T-helper 9 cell (primary cell): ENCODE data around the gene TTYH2.
"Not testable (repeated sequence)": the region's sequence is repeated elsewhere in the genome, so short reads cannot be mapped to it uniquely, and the experiment has no call there.

ENCODE experiments used
- DNase-seq: peaks from one replicate; pipeline ENCODE4 v3.0.0-alpha.2; 2020
- total RNA-seq, 2 donors: gene quantifications; one replicate each; lab custom pipeline; 2026; lab: John Stamatoyannopoulos, UW

TTYH2 gene, protein sequence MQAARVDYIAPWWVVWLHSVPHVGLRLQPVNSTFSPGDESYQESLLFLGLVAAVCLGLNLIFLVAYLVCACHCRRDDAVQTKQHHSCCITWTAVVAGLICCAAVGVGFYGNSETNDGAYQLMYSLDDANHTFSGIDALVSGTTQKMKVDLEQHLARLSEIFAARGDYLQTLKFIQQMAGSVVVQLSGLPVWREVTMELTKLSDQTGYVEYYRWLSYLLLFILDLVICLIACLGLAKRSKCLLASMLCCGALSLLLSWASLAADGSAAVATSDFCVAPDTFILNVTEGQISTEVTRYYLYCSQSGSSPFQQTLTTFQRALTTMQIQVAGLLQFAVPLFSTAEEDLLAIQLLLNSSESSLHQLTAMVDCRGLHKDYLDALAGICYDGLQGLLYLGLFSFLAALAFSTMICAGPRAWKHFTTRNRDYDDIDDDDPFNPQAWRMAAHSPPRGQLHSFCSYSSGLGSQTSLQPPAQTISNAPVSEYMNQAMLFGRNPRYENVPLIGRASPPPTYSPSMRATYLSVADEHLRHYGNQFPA
- 19.3 to 24.6 reads per million in 2 donors for total RNA-seq

DNA sequence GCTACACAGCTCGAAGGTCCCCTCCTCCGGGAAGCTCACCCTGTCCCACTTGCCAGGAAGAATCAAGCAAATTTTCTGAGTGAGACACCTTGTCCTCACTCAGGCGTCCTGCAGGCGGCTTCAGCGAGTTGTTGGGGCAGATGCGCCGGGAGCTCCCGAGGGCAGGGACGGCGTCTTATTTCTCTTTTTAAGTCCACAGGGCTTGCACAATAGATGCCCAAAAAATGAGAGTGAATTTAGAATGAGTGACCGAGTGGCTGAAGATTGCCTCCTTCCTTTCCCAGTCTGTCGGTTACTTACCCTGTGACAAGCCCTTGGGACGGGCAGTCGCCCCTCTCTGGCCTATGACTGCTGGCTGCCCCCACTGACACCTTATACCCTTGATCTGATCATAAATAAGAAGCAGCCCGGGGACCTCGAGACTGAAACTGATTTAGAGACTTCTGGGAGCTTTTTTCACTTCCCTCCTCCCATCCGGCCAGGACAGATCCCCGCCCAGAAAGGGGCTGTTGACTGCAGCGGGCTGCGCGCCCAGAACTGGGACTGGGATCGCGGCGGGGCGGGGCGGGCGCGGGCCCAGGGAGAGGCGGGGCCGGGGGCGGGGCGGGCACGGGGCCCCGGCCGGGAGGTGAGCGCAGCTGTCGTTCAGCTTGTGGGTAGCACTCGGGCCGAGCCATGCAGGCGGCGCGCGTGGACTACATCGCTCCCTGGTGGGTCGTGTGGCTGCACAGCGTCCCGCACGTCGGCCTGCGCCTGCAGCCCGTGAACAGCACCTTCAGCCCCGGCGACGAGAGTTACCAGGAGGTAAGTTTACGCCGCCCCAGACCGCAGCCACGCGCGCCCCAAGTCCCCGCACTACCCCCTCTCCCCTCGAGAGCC lies at the start of gene TTYH2:
Gene TTYH2 (plus strand): TSS at position 659 of the 879 bp plus-strand sequence. CDS start 17 bp downstream, at position 676.
- peak; percentile 72 for DNase-seq

DNA sequence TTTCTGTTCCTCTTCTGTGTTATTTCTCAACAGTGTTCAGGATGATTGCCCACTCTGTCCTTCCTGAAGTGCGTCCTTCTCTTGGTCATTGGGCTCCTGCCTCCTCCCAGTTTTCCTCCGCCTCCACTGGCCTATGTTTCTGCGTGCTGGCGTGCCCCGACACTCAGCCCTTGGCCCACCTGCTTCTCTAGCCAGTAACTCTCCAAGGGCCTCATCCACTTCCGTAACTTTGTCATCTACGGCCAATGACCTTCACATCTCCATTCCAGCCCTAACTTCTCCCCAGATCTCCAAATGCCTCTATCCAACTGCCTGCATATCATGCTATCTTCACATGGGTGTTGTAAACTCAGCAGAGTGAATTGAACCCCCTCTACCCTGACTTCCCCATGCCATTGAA lies 49.5 kb upstream of the TTYH2 start:
- no peak for DNase-seq

DNA sequence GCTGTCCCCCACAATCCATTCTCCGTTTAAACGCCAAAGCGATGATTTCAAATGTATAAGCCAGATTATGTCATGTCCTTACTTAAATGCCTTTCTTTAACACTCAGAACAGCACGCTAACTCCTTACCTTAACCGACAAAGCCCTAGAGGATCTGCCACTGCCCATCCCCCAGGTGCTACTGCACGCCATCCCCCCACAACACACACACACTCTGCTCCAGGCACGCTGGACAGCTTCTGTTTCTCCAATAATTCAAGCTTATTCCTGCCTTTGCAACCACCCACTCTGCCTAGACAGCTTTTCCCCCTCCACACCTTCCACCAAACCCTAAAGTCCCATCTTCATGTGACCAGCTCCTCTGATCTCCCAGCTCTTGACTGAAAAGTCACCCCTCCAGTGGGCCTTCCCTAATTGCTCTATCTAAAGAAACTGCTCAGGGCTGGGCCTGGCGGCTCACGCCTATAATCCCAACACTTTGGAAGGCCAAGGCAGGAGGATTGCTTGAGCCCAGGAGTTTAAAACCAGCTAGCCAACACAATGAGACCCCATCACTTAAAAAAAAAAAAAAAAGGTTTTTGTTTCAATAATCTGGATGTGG lies 48.8 kb upstream of the TTYH2 start:
- DNase-seq, result no peak

DNA sequence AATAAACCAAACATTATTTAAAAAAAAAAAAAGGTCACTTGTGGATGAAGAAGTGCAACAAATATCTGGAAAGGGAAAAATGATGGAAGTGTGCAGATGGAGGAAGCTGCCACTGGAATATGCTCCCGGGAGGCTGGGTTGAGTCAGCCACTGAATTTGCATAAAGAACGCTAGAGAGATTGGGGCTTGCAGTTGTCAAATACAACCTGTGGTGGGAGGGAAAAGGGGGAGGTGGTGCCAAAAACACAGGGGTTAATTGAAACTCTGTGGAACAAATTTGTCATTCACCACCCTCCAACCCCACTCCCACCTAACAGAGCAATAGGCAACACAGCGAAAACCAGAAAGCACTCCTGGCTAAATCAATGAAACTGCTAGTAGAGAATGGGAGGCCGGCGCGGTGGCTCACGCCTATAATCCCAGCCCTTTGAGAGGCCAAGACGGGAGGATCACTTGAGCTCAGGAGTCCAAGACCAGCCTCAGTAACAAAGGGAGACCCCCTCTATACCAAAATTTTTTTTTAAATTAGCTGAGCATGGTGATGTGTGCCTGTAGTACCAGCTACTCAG lies 47.5 kb upstream of the TTYH2 start:
- DNase-seq, result no peak

DNA sequence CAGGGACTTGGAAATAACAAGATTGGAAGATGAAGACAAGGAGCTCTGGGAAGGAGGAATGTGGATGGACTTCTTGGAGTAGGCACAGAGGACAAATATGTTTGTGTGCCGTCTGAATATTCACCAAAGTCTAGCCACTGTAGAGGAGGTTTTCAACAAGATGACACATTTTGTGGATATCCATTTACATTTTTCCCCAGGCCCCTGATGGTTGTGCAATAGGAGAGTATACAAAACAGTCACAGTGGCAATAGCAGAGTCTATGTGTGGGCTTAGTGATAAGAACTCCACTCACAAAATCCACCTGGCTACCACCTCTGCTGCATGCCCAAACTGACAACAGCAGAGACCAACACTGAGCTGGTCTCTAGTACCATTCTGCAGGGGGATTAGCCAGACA lies 42.4 kb upstream of the TTYH2 start:
- DNase-seq, result no peak

DNA sequence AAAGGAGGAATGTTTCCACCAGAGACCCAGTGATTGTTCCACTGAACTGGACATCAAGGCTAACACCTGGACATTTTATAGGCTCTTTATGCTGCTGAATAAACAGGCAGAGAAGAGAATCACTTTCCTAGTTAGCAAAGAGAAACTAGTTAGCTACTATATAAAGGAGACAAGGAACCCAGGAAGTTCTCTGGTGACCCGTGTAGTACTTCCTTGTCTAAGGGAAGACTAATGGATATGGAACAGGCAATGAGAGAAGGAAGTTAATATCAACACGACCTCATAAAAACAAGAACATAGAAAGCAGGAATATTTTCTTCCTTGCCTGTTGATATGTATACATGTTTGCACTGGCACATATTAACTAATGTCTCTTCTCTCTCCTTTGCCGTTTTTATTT lies 40.7 kb upstream of the TTYH2 start:
- DNase-seq, result no peak

DNA sequence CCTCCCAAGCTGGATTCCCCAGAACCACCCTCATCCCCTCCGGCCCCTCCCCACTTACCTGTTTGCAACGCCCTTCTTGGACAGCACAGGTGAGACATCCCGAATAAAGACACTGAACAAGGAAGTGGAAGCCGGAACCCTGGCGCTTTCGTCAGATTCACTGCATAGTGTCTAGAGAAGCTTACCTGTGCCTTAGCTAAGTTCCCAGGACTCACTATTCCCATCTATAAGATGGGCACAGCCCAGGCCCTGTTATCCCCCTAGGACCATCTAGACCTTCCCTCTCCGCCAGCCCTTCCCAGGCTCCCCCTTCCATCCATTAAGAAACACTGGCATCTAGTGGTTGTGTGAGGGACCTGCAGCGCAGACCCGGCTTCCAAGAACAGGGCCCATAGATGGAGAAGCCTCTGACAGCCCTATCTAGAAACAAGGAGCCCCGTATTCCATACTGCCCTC lies 36.8 kb upstream of the TTYH2 start:
- DNase-seq, result no peak

DNA sequence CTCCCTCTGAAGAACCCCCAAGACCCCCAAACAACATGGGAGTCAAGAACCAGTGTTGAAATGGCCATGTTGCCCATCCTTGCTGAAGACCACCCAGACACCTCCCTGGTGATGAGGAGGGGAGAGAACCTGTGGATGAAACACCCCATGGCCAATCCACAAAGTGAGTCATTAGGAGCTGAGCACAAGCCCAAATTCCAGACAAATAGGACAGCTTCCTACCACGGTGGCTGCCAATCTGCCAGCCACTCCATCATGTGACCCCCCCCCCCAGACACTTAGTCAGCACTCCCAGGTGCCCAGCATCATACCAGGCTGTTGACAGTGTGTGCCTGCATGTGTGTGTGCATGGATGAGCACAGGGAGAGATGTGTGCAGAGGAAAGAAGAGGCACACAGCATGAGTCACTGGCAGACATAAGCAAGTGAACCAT lies 36.3 kb upstream of the TTYH2 start:
- no peak for DNase-seq

DNA sequence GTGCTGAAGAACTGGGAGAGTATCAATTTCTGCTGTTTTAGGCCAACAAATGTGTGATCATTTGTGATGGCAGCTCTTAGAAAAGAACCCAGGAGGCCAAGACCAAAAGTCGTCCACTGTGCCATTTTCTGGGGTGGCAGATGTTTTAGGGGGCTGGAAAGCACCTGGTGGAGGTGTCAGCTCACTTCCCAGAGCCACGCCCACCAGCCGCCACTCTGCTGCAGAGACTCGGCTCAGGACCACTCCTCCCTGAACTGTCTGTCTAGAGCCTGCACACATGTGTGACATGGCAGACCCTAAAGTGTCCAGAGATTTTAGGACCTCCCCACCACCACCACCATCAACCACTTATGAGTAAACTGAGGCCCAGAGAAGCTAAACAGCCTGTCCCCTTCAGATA lies 33.8 kb upstream of the TTYH2 start:
- DNase-seq, result no peak

DNA sequence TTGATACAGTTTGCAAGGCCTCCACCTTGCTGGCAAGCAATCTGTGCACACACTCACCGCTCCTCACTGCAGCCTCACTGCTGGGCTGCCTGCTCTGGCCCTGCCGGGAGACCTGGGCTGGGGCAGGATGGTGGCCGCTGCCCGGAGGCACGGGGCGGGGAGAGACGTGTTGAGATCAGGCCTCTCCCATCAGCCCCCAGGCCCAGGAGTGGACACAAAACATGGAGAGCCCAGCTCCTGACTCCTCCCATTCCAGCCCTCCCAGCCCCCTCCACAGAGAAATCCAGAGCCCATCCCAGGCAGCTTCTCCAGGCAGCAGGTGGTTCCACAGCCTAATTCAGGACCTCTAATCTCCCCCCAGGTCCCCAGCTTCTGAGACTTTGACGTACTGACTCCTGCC lies 33.0 kb upstream of the TTYH2 start:
- no peak for DNase-seq

DNA sequence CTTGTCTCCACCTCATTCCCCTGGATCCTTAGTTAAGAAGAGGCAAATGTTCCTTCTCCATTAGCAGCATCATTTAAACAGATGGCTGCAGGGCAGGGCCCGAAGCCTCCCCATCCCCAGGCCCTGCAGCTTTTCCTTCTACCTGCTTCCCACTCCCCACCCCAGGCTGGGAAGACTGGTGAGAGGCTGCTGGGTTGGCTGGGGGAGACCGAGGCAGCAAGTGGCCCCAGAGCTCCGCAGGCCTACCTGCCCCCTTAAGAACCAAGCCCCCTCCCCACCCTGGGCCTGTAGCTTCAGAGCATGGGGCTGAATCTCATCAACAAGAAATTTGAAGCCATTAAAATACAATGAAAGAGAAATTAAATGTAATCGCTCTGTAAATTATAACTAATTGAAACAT lies 32.0 kb upstream of the TTYH2 start:
- no peak for DNase-seq

DNA sequence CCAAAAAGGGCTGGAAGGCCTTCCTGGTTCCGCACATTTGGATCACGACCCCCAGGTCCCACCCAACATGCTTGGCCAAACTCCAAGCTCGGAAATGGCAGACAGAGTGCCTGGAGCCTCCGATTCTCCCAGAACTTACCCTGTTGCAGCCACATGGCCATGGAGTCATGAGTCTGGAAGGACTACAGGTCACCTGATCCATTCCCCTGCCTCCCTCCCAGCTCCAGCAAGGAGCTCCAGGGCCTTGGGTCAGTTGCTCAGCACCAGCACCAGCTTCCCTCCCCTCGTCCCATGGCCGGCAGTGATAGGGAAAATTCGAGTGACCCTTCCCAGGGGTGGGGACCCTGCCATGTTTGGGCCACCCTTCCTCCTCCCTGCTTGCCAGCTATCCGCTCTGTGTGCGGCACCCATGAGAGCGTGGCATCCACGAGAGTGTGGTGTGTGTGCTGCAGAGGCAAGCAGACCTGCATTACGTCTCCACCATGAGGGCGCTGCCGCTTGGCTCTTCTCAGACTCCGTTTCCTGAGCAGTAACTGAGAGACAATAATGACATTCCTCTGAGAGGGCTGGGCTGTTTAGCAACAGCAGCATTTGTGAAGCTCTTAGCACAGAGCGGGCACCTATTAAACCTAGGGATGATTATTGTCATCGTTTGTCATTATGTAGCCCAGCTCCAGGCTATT lies 31.2 kb upstream of the TTYH2 start:
- DNase-seq, result no peak

DNA sequence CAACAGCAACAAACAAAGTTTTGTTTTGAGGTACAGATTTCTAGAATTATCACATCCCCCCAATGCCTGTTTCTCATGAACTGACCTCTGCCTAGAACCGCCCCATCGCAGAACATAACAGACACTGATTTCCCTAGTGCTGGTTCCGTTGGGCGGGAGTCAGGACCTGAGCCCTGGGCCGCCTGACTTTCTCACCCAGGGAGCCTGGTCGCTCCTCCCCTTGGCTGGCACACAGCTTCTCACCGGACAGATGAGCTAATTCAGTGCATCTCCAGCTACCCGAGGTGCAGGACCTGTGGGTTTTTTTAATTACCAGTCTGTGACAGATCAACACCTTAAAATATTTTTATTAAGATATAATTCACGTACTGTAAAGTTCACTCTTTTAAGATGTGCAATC lies 30.0 kb upstream of the TTYH2 start:
- DNase-seq, result no peak

DNA sequence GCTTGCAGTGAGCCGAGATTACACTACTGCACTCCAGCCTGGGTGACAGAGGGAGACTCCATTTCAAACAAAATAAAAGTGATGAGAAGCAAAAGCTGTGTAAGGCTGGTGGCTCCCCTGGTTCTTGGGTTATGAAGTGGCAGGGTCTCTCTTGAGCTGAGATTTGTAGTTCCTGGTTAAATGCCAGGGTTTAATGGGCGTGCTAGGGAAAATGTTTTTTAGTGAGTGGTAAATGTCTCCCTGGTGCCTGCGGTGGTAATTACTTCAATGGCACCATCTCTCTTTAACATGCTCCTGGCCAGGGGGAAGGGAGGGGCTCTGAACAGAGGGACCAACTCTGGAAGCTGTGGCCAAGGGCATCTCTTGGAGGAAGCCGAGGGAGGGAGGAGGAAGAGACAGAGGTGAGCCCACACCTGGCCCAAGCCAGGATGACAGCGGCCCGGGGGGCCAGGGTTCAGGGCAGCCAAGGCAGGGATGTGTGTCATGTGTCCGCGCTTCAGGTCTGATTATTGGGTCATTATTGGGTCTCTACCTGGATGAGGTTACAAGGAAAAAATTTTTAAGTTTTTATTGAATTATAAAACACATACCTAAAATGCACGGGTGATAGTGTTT lies 27.7 kb upstream of the TTYH2 start:
- no peak for DNase-seq

DNA sequence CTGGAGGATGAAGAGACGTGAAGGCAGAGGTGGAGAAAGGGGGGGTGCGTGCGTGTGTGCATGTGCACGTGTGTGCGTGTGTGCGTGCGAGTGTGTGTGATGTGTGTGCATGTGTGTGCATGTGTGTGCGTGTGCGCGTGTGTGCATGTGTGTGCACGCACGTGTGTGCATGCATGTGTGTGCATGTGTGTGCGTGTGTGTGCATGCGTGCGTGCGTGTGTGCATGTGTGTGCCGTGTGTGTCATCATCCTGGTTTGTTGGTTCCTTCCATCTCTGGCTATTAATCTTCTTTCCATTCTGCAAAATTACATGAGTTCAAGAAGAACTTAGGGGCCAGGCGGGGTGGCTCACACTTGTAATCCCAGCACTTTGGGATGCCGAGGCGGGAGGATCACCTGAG lies 26.9 kb upstream of the TTYH2 start:
- no peak for DNase-seq

DNA sequence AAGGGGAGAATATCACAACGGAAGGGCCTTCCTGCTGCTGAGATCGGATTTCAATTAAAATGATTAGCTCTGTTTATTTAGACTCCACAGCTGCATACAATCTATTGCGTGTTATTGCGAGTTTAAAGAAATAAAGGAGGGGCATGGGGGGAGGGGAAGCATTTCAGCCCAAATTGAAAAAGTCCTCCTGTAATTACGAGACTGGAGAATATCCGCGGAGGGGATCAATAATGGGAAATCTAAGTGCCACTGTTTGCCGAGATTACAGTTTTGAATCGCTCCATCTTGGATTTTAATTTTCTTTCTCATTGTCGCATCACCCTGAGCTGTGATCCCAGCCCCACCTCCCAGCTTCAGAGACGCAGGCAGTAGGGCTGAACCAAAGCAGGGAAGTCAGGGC lies 25.6 kb upstream of the TTYH2 start:
- DNase-seq, result no peak

DNA sequence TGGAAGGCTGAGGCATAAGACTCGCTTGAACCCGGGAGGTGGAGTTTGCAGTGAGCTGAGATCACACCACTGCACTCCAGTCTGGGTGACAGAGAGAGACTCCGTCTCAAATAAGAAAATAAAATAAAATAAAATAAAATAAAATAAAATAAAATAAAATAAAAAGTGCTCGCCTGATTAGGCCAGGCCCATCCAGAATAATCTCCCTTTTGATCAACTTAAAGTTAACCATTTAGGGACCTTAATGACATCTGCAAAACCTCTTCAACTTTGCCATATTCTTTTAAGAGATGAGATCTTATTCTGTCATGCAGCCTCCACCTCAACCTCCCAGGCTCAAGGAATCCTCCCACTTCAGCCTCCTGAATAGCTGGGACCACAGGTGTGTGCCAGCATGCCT lies 24.7 kb upstream of the TTYH2 start:
- not testable (repeated sequence) for DNase-seq

DNA sequence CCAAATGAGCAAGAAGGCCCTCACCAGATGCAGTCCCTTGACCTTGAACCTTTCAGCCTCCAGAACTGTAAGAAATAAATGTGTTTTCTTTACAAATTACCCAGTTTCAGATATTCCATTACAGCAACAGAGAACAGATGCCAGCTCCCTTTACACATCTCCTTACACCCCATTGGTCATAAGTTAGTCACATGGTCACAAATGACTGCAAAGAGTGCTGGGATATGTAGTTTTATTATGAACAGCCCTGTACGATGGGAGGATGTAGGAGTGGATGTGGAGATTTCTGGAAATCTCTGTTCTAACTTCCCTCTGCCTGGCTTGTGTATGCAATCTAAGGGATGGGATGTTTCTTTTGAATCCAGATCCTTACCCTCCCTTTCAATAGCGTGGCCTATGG lies 23.2 kb upstream of the TTYH2 start:
- DNase-seq, result no peak

DNA sequence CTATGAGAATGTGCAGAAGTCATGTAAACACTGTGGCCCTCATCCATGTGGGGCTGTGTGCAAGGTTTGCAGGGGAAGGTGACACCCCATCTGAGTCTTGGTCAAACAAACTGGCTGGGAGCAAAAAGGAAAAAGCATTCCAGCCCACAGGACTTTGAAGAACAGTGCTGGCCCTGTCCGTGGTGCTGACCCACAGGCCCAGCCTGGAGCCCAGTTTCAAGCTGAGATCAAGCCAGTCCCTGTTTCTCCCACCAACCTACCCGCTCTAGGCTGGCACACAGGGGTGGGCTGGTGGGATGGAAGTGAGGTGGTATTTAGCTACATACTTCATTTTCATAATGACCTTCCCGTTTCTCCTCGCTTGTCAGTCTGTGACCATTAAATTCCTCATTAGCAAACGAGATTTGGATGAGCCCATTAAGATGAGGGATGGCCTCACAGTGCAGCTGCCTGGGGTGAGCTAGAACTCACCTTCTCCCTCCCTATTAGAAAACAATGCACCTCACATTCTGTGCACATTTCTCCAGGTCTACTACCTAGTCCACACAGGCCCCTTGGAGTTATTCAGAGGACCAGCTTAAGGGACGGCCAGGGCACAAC lies 22.5 kb upstream of the TTYH2 start:
- DNase-seq, result no peak

DNA sequence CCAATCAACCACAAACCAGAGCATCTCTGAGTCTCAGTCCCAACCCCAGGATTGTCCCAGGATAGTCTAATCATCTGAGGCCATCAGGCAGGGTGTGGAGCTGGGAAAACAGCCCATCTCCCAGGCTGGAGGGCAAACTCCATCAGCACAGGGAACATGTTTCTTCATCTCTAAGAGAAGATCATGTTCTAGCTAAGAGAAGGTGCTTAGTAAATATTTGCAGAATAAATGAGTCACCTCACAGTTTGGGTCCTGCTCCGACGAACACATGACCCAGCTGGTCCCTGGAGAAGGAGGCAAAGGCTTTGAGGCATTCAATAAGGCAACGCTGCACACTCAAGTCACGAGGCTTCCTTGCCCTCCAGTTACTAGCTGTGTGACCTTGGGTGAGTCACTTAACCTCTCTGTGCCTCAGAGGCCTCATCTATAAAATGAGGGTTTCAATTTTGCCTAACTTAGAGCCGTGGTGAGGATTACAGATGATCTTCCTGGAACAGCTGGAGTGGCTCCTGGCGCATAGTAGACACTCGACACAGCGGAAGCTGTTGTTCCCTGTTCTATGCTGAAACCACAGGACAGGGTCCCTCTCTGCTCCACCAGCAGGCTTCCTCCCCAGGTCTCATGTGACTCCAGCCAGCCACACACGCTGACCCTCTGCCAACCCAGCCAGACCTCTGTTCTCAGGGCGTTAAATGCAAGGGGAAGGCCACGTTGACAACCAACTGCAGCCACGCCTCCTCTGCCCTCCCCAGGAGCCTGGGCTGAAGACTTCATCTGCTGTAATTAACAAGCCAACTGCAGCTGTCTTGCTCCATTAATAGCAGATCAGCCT lies 20.2 kb upstream of the TTYH2 start:
- DNase-seq, result no peak
